Activated CD4-positive, alpha-beta T cell treated with anti-CD3 and anti-CD28 coated beads, Interleukin-2, amount 50 U/mL, for 24 hours (primary cell): ENCODE results near the gene GMPPB.

Experiments used
- DNase-seq, 2 donors: peaks; one replicate each; pipeline ENCODE4 v3.0.0-alpha.2; 2020; ENCODE audit warnings: low read depth in 1 of 2, low spot score in 1 of 2

The GMPPB gene

GRCh38 chr3:49729966-49730609 is 6.3 kb upstream of the GMPPB start:
- no peak for DNase-seq

DNA sequence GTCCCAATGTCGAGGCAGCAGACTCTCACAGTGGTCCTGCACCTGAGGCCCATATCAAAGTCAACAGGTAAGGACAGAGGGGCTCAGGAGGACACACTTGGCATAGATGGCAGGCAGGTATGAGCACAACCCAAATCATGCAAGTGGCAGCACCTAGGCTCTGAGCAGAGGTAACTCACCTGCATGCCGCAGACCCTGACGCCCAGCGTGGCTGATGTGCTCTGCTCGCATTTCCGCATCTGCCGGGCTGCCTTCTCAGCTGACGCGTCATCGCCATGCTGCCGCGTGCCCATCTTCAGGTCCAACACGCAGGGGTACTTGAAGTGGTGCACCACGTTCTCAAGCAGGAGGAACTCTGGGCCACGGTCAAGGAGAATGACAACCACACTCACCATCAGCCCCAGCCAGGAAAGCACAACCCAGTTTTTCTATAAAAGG is 4.2 kb upstream of the GMPPB start:
- no peak for DNase-seq

DNA sequence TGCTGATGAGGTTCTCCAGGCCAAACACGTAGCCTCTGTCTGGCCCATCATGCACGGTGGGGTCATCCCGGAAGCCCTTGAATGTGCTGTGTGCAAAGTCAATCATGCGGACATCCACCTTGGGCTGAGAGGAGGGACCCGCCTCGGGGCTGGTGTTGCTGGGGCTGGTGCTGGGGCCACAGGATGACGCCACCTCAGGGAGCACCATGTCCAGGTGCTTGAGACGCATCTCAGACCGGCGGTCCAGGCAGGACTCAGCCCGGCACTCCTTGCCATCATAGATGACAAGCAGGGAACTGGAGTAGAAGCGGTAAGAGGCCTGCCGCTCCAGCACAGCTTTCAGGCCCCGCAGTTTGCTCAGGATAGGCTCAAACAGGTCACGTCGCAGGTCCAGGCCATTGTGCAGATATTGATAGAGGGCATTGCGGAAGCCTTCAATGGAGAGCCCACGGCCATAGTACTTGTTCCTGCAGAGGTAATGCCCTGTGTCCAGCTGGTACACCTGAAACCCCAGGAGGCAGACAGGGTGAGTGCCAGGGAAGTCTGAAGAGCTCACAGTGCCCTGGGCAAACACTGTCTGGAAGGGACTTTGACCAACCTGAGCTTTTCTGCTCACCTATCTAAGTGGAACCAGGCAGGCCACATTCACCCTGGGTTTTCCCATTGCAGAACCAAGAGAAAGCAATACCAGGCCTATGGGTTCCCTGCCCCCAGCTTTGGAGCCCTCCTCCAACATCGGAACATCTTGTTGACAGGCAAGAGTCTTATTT is 3.6 kb upstream of the GMPPB start:
- no peak for DNase-seq

DNA sequence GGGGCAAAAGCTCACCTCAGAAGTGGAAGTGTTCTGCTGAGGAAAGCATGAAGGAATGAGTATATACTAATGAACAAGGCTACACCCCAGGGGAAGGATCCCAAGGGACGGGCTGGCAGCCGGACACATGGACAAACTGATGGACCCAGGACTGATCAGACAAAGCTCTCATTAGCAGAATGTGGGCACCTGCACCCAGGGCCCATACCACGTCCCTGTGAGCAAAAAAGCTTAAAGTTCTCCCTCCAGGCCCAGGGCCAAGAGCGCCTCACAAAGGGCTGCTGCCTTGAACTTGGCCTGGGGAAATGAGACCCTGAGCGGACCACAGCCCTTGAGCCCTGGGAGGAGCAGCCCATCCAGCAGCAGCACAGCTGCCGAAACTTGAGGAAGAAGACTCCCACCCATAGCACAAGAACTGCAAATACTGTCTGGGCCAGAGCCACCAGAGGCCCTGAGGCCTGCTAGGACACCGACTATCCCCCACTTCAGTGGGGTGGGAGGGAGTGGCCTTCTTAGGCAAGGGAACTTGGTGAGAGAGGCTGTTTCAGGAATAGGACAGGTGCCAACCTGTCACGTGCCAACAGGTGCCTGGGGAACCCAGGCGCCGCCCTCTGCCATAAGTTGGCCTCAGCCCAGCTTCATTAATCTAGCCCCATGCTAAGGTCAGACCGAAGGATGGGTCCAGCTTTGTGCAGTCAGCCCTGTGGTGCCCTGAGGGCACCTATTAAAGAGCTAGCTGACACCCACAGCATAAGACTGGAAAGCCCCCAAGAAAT is 2.3 kb upstream of the GMPPB start:
- DNase-seq, result no peak

- no peak for DNase-seq
Measured at GRCh38 chr3:49724586-49724985, 835 bp upstream of the GMPPB start.

DNA sequence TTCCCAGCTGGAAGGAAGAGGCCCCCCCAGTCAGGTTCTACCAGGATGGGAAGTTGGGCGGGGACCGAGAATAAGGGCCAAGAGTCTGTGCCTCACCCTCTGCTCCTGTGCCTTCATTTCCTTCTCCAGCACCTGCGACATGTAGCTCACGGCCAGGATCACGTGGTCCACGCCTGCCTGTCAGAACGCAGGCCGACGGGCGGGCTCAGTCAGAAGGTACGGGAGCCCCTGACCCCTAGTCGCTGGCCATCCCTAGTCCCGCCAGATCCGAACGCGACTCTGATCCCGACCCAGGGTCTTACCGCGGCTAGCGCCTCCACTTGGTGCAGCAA is 489 bp downstream of the GMPPB start:
- DNase-seq, result no peak

DNA sequence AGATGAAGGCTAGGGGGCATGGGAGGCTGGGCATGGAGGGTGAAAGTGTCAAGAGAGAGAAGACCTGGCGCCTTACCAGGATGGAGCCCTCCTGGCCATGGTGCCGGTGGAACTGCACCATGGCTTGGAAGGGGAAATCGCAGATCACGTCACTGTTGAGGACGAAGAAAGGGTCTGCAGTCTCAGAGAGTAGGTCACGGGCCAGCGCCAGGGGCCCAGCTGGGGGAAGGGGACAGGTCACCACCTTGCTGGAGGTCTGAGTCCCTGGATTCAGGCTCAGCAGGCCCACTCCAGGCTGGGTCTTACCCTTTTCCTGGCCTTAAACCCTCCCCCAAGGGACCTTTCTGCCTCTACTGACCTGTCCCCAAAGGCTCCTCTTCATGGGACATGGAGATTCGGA is 855 bp downstream of the GMPPB start:
- DNase-seq, result no peak

- DNase-seq, result no peak
Measured at GRCh38 chr3:49721896-49722781, 1.6 kb downstream of the GMPPB start.

- DNase-seq, result no peak
Measured at GRCh38 chr3:49721596-49721895, 2.2 kb downstream of the GMPPB start.

DNA sequence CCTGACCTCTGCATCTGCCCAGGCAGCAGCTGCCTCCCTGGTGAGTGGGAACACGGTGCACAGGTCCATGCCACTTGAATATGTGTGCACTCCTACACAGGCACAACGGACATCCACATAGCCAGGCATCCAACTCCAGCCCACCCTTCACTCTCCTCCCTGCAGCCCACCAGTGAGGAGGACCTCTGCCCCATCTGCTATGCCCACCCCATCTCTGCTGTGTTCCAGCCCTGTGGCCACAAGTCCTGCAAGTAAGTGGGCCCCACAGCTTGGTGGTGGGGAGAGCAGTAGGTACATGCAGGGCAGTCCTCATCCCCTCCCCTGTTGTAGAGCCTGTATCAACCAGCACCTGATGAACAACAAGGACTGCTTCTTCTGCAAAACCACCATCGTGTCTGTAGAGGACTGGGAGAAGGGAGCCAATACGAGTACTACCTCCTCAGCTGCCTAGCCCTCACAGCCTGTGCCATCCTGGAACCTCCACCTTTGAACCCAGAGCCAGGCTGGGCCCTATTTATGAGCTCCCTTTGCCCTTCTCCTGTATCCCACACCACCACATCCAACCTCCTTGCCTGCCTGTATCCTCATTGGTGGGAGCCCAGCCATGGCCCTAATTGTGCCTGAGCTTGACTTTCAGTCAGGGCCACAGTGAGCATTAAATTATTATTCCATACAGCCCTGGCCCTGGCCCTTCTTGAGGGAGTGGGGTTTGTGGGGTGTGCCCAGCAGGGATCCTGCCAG is 2.7 kb downstream of the GMPPB start:
- DNase-seq, result no peak

DNA sequence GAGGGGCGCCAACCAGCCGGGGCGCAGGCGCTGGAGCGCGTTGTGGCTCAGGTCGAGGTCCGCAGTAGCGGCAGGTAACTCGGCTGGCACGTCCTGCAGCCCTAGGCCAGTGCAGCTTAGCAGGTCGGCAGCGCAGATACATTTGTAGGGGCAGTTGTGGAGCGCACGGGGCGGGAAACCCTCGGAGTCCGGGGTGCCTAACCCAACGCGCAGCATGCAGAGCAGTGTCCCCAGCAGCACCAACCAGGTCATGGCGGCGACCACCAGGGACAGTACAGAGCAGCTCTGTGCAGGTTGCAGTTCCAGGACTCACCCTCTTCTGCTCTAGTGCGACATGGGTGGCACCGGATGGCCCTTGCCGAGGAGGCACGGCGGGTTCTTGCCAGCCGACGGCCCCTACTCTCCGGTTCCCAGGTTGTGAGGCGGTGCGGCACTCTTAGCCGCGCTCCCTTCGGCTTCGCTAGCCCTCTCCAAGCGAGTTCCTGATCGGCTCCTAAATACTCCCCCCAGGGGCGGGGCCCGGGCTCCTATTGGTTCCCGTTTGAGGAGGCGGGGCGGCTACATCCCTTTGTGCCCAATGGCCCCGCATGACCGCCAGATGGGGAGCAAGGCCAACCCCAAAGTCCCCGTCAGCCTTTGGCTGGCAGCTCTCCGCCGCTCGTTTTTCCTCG is 4.4 kb downstream of the GMPPB start, which contains the start of gene AMIGO3:
TSS of gene AMIGO3 (minus strand) at position 471 of the 671 bp plus-strand sequence. CDS start at position 252, 219 bp downstream.
- peak; percentile 78 to 86 for DNase-seq

DNA sequence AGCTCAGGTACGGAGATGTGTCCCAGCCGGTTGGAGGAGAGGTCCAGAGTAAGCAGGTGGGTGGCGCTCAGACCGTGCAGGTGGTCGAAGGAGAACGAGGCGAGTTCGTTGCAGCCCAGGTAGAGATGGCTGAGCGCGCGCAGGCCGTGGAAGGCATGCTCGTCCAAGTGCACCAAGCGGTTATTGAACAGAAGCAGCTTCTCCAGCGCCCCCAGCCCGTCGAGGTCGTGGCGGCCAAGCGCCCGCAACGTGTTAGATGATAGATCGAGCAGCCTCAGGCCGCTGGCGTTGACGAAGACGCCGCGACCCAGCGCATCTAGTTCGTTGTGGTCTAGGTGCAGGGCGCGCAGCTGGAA is 4.9 kb downstream of the GMPPB start:
- DNase-seq, result no peak

- DNase-seq, result no peak
Measured at GRCh38 chr3:49717959-49718857, 5.5 kb downstream of the GMPPB start.

DNA sequence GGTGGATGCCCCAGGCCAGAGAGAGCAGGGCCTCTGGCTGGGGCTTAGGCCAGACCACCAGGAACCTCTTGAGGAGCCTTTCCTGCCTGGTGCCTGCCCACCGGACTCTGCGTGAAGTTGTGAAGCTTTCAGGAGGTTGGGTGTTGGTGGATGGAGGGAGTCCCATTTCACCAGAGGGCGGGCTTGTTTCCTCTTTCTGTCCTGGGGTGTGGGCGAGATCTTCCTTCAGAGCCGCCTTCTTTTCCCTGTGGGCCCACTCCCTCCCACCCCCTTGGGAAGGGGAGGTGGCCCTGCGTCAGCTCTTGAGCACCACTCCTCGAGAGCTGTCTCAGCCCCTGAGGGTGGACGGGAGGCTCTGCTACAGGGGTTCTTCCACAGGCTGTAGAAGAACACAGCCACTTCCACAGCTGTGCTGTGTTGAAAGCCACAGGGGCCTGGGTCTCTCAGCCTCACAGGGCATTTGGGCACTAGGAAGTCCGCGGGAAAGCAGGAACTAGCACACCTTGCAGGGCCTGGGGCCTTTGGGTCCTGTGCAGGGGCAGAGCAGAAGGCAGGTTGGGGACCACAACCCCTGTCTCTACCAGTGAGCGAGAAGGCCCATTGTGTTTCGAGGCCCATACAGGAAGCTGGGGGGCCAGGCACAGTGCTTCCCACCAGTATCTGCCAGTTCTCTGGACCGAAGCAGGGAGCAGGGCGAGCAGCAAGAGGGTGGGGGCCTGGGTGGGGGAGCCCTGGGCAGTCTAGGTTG is 6.4 kb downstream of the GMPPB start:
- no peak for DNase-seq

DNA sequence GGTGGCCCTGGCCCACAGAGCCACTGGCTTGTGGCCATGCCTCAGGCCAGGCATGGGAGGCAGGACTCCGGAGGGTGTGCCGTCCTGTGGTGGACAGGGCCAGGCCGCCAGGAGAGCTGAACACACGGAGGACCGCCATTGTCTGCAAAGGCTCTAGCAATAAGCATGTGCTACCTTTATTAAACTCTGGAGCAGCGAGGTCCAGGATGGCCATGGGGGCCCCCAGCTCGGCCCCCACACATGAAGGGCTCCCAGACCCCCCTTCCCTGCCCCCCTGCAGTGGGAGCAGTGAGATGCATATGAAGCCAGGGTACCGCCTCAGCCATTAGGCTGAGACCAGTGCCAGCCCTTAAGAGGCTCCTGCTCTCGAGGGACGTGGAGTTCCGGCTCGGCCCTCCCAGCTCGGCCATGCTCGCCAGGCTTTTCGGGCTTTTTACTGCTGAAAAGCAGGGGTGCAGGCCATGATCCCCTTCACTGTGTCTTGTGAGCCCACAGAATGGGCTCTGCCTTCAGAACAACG is 7.0 kb downstream of the GMPPB start:
- no peak for DNase-seq

DNA sequence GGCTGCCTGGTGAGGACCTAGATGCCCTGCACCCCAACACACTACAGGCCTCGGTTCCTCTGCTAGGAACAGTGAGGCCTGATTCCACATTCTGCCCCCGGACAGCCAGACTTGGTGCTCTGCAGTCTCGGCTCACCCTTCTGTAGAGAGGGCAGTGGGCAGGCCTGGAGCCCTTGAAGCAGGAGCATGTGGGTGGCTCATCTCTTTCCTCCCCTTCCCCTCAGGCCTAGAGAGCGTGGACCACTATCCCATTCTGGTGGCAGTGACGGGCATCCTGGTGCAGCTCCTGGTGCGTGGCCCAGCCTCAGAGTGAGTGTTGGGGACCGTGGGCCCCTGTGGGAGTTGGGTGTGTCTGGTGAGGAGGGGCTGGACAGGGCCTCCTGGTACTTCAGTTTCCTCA is 7.6 kb downstream of the GMPPB start:
- DNase-seq, result no peak

- DNase-seq, result no peak
Measured at GRCh38 chr3:49715611-49716121, 8.1 kb downstream of the GMPPB start.
